HepG2 (cell line): ENCODE results near the gene SLC25A48. TPM values are rescaled to one million over a fixed set of nuclear protein-coding genes. Genes with fewer than 3 reads are reported as not detected.

Experiments used
- ATAC-seq: fragments of 200-7000 bp; cut with Tn5 transposase; 3 replicates; pipeline ENCODE4 v1.9.1; 2020; ENCODE audit warnings: mild to moderate bottlenecking, moderate library complexity
- BruUV-seq: library from RNA; stranded (reverse); fragments of 400-500 nt; replicated peaks from 2 replicates; lab custom pipeline; 2021; lab: Mats Ljungman, UMichigan
- CTCF ChIA-PET: fragments of 300-600 bp; formaldehyde crosslinking; extraction: SDS; loops from one replicate; lab custom pipeline; 2021; ENCODE audit warnings: low total read pairs, inconsistent platforms, low intra/inter-chr PET ratio; lab: Yijun Ruan, JAX
- POLR2A ChIA-PET: fragments of 350-600 bp; sonication (Branson Sonifier 250); formaldehyde crosslinking; loops from one replicate; lab custom pipeline; 2020; ENCODE audit warnings: antibody characterized with exemption, inconsistent platforms; lab: Yijun Ruan, JAX
- DNase-seq: peaks from one replicate; pipeline ENCODE4 v3.0.0-alpha.2; 2015; ENCODE audit warnings: low spot score
- FAIRE-seq: peaks from 3 replicates; lab custom pipeline; 2011; peaks lifted over from hg19 to GRCh38; lab: Jason Lieb, UNC
- H2AFZ ChIP-seq: one replicate; pipeline ENCODE4 v1.6.1; 2011; ENCODE audit warnings: low read length, inconsistent platforms
- H3K27ac ChIP-seq: fragments of 300-600 bp; 3 replicates; pipeline ENCODE4 v1.8.0; 2011; ENCODE audit warnings: mixed run types, mild to moderate bottlenecking, mixed read lengths, low read length, inconsistent platforms; ENCODE audit not compliant: insufficient read depth; ENCODE audit errors: extremely low read length
- H3K27me3 ChIP-seq, 2 experiments: fragments of 200-600 bp in 1 of 2; 2 replicates in 1 of 2; 3 replicates in 1 of 2; pipeline versions ENCODE4 v1.6.0 to v1.8.0; 2011; ENCODE audit warnings: low read length in 2 of 2, mild to moderate bottlenecking in 2 of 2, moderate library complexity in 2 of 2, inconsistent platforms in 1 of 2; ENCODE audit not compliant: insufficient read depth in 2 of 2, control insufficient read depth in 1 of 2
- H3K36me3 ChIP-seq, 2 experiments: fragments of 200-600 bp in 1 of 2; replicated peaks in 1 of 2; 2 replicates in 1 of 2; 3 replicates in 1 of 2; pipeline versions ENCODE4 v1.5.1 to v1.8.0; 2011; ENCODE audit warnings: low read length in 2 of 2, inconsistent platforms in 1 of 2; ENCODE audit not compliant: insufficient read depth in 2 of 2, control insufficient read depth in 1 of 2
- H3K4me1 ChIP-seq: 2 replicates; pipeline ENCODE4 v1.5.1; 2012; ENCODE audit warnings: low read length, inconsistent platforms; ENCODE audit not compliant: insufficient read depth
- H3K4me2 ChIP-seq: 2 replicates; pipeline ENCODE4 v1.6.0; 2011; ENCODE audit warnings: low read depth, low read length, inconsistent platforms
- H3K4me3 ChIP-seq, 3 experiments: fragments of 200-600 bp in 1 of 3; sonication (generic), shearing (Covaris generic) in 1 of 3; replicated peaks in 1 of 3; 2 replicates each; pipeline ENCODE4 v1.5.1; 2011 to 2016; ENCODE audit warnings: low read length in 3 of 3, inconsistent platforms in 2 of 3, low read depth in 2 of 3, mild to moderate bottlenecking in 2 of 3, control low read depth in 1 of 3, mixed read lengths in 1 of 3; ENCODE audit not compliant: insufficient read depth in 1 of 3
- H3K79me2 ChIP-seq: one replicate; pipeline ENCODE4 v1.6.1; 2011; ENCODE audit warnings: low read length, inconsistent platforms; ENCODE audit not compliant: insufficient read depth
- H3K9ac ChIP-seq: 2 replicates; pipeline ENCODE4 v1.6.0; 2011; ENCODE audit warnings: mild to moderate bottlenecking, low read depth, low read length, inconsistent platforms; ENCODE audit not compliant: insufficient read depth
- H3K9me3 ChIP-seq: 2 replicates; pipeline ENCODE4 v1.5.1; 2012; ENCODE audit warnings: mild to moderate bottlenecking, low read length
- H4K20me1 ChIP-seq: 2 replicates; pipeline ENCODE4 v1.6.0; 2011; ENCODE audit warnings: inconsistent platforms, mild to moderate bottlenecking, low read length, moderate library complexity; ENCODE audit not compliant: insufficient read depth
- CEBPZ ChIP-seq: IDR thresholded peaks from 2 replicates; pipeline ENCODE4 v1.6.1; 2012; ENCODE audit warnings: low read length, improper control_type of control experiment
- FOXJ3 ChIP-seq: sonication (generic); formaldehyde crosslinking; IDR thresholded peaks from 2 replicates; pipeline ENCODE4 v1.4.0; 2020; ENCODE audit warnings: missing genetic modification reagents, mild to moderate bottlenecking, borderline replicate concordance
- HMG20A ChIP-seq: IDR thresholded peaks from 2 replicates; pipeline ENCODE4 v1.6.1; 2016; ENCODE audit warnings: borderline replicate concordance
- MTA1 ChIP-seq: sonication (generic); formaldehyde crosslinking; IDR thresholded peaks from 2 replicates; pipeline ENCODE4 v1.4.0; 2020; ENCODE audit warnings: missing genetic modification reagents, mild to moderate bottlenecking, borderline replicate concordance
- PCBP1 ChIP-seq: fragments of 200-400 bp; formaldehyde crosslinking; IDR thresholded peaks from 2 replicates; pipeline ENCODE4 v1.6.1; 2017; ENCODE audit warnings: mild to moderate bottlenecking, low read depth, low read length, borderline replicate concordance
- PRDM4 ChIP-seq: sonication (generic); formaldehyde crosslinking; IDR thresholded peaks from 2 replicates; pipeline ENCODE4 v1.9.0; 2021; ENCODE audit warnings: missing genetic modification reagents, borderline replicate concordance
- TBL1XR1 ChIP-seq: fragments of 150-350 bp; IDR thresholded peaks from 2 replicates; pipeline ENCODE4 v1.6.1; 2014; ENCODE audit warnings: borderline replicate concordance, low read length; ENCODE audit not compliant: partially characterized antibody
- TP53 ChIP-seq: sonication (generic); formaldehyde crosslinking; conservative IDR thresholded peaks from 2 replicates; pipeline ENCODE4 v1.4.0; 2020; ENCODE audit warnings: missing genetic modification reagents
- ZNF263 ChIP-seq: sonication (generic); formaldehyde crosslinking; IDR thresholded peaks from 2 replicates; pipeline ENCODE4 v1.4.0; 2020; ENCODE audit warnings: missing genetic modification reagents
- ZNF282 ChIP-seq: fragments of 450-650 bp; IDR thresholded peaks from 2 replicates; pipeline ENCODE4 v1.6.1; 2018; ENCODE audit not compliant: partially characterized antibody
- ZNF512 ChIP-seq: sonication (generic); formaldehyde crosslinking; IDR thresholded peaks from 2 replicates; pipeline ENCODE4 v1.4.0; 2020; ENCODE audit warnings: mild to moderate bottlenecking, missing genetic modification reagents
- ZSCAN29 ChIP-seq: sonication (generic); formaldehyde crosslinking; conservative IDR thresholded peaks from 2 replicates; pipeline ENCODE4 v1.4.0; 2020; ENCODE audit warnings: mild to moderate bottlenecking, missing genetic modification reagents
- WGBS: methylation state at CpG from one replicate; pipeline ENCODE4 v1.1.6; 2017; ENCODE audit warnings: low lambda C conversion rate; 5-methylcytosine and 5-hydroxymethylcytosine counted together
- in situ Hi-C: cut with HindIII; loops from 2 replicates; pipeline ENCODE4 v1.10.0; 2017; ENCODE audit warnings: low pct_unique_long_range_greater_than_20kb; ENCODE audit not compliant: extremely low pct_ligation_motif_present
- intact Hi-C: fragments of 100-400 bp; cut with micrococcal nuclease; formaldehyde crosslinking; loops from one replicate; pipeline ENCODE4 v1.10.0; 2022; ENCODE audit not compliant: unreplicated experiment
- polyA plus RNA-seq, 8 experiments: library from polyadenylated mRNA; depleted of rRNA in 3 of 8; stranded (reverse) in 7 of 8; unstranded in 1 of 8; fragments of >200 nt; fragmentation: Illumina TruSeq in 4 of 8; extraction: Trizol in 4 of 8; gene quantifications; 2 replicates each; pipeline versions ENCODE4 v1.2.1 to v1.2.3, GENCODE V29; 2011 to 2016; ENCODE audit warnings: low read depth in 4 of 8, missing spikeins in 1 of 8, mixed read lengths in 1 of 8; ENCODE audit not compliant: insufficient read depth in 1 of 8
- total RNA-seq, 5 experiments: library from RNA; depleted of rRNA; stranded (reverse); fragments of >200 nt; fragmentation: Illumina TruSeq; extraction: Trizol; gene quantifications; 2 replicates each; pipeline ENCODE4 v1.2.3, GENCODE V29; 2016; ENCODE audit warnings: low read depth in 1 of 5

SLC25A48 gene
- total and polyA plus RNA-seq, 2 of the 13 experiments (the other 11 are each of a cell fraction or from before 2014, with no cell fraction given), result 0.17 to 4.5 TPM

- H4K20me1 ChIP-seq, result no peaks in the 10 kb centered on the region
- no peak for TF ChIP-seq HMG20A
- no peak for TF ChIP-seq CEBPZ
- TF ChIP-seq ZNF512 (CRISPR knock-in tag), result no peak
- TF ChIP-seq PRDM4 (CRISPR knock-in tag), result no peak
- TF ChIP-seq TP53 (CRISPR knock-in tag), result no peak
- no peak for TF ChIP-seq ZSCAN29 (CRISPR knock-in tag)
- TF ChIP-seq ZNF263, result no peak
- no peak for TF ChIP-seq ZNF282
- no peak for TF ChIP-seq PCBP1
- no peak for TF ChIP-seq TBL1XR1
- no peak for TF ChIP-seq MTA1
- TF ChIP-seq FOXJ3 (CRISPR knock-in tag), result no peak
- no peak overlapping the region for H2AFZ ChIP-seq
- no TSS peak for BruUV-seq
- no peak overlapping the region for H3K4me2 ChIP-seq
- DNase-seq (no peak), ATAC-seq (no peak), FAIRE-seq (no peak)
- 0 out of 5 replicates have a peak, but pooled peaks cover 0 to 2% of the 10 kb centered on the region in 2 experiments for H3K27me3 ChIP-seq
- H3K4me1 ChIP-seq, result peaks cover 21% of the 10 kb centered on the region
- ChIA-PET POLR2A (no interaction called here), CTCF (no interaction called here)
- no peak overlapping the region for H3K9ac ChIP-seq
- H3K79me2 ChIP-seq, result no peaks in the 10 kb centered on the region
- in situ Hi-C loops (no loop called here), intact Hi-C loops (no loop called here)
- H3K9me3 ChIP-seq, result no peaks in the 10 kb centered on the region
- 28% methylated on average over 5 of the region's 5 CpGs for WGBS
- no peak overlapping the region for H3K4me3 ChIP-seq
- H3K27ac ChIP-seq, result no peak overlapping the region
- no peaks in the 10 kb centered on the region for H3K36me3 ChIP-seq
Observed at GRCh38 chr5:135876146-135876545, 41.7 kb downstream of the SLC25A48 start.
